ENCODE results near the gene SLC38A1.

DNA sequence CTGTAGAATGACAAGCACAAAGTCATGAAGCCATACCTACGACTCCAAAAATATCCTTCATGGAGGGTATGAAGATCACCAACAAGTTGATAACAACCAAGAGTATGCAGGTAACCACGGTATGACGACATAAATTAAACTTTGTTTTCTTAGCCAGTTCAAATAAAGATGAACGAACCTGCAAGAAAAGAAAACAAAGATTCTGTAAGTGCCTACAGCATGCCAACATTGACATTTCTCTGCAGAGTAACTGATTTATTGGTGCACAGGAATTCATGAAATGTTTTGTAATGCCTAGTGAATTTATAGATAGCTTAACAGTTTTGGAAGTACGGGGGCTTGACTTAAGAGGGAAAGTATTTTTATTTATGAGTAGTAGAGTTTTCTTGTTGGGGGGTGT, 71.0 kb downstream of the SLC38A1 start:
- TF ChIP-seq CTCF (IDR thresholded peaks at IDR 0.05) (no peak), POLR2A (IDR thresholded peaks at IDR 0.05) (no peak), POLR2AphosphoS5 (IDR thresholded peaks at IDR 0.05) (no peak)
